H1 (cell line): ENCODE data around the gene IRGC. TPM values are rescaled to one million over a fixed set of nuclear protein-coding genes. Genes with fewer than 3 reads are reported as not detected.

ENCODE experiments used
- CTCF ChIA-PET: fragments of 300-600 bp; sonication (Branson Sonifier 250); formaldehyde crosslinking; loops from one replicate; lab custom pipeline; 2021; ENCODE audit not compliant: partially characterized antibody; lab: Charles Lee
- POLR2A ChIA-PET: fragments of 300-600 bp; sonication (Branson Sonifier 250); formaldehyde crosslinking; loops from one replicate; lab custom pipeline; 2021; ENCODE audit warnings: inconsistent platforms; ENCODE audit not compliant: partially characterized antibody; lab: Charles Lee
- DNase-seq, 2 experiments: peaks; one replicate each; pipeline versions ENCODE4 v3.0.0 to v3.0.0-alpha.2; 2010 to 2022; ENCODE audit warnings: low spot score in 2 of 2, low read depth in 1 of 2, mixed read lengths in 1 of 2
- FAIRE-seq: peaks from 2 replicates; lab custom pipeline; 2011; peaks lifted over from hg19 to GRCh38; lab: Jason Lieb, UNC
- H2AFZ ChIP-seq: 2 replicates; pipeline ENCODE4 v1.8.1; 2012; ENCODE audit warnings: low read length, inconsistent platforms
- H2AK5ac ChIP-seq: 2 replicates; pipeline ENCODE4 v1.6.1; 2013; ENCODE audit warnings: low read depth, low read length
- H2BK120ac ChIP-seq: replicated peaks from 2 replicates; pipeline ENCODE3; 2013; ENCODE audit warnings: low read depth, low read length, inconsistent platforms
- H2BK12ac ChIP-seq: 2 replicates; pipeline ENCODE4 v1.6.1; 2013; ENCODE audit warnings: low read depth, low read length
- H2BK15ac ChIP-seq: 2 replicates; pipeline ENCODE4 v1.6.1; 2013; ENCODE audit warnings: low read length
- H2BK20ac ChIP-seq: 2 replicates; pipeline ENCODE4 v1.6.1; 2013; ENCODE audit warnings: low read length
- H2BK5ac ChIP-seq: 2 replicates; pipeline ENCODE4 v1.6.1; 2013; ENCODE audit warnings: low read depth, low read length
- H3K14ac ChIP-seq: 2 replicates; pipeline ENCODE4 v1.6.1; 2013; ENCODE audit warnings: inconsistent platforms; ENCODE audit not compliant: insufficient read length
- H3K18ac ChIP-seq: 2 replicates; pipeline ENCODE4 v1.6.1; 2013; ENCODE audit warnings: low read length; ENCODE audit errors: extremely low read depth
- H3K23ac ChIP-seq: 2 replicates; pipeline ENCODE4 v1.6.1; 2013; ENCODE audit warnings: inconsistent platforms; ENCODE audit not compliant: insufficient read length
- H3K23me2 ChIP-seq: 2 replicates; pipeline ENCODE4 v1.6.1; 2013; ENCODE audit warnings: low read depth, low read length
- H3K27ac ChIP-seq: 2 replicates; pipeline ENCODE4 v1.6.1; 2011; ENCODE audit warnings: low read depth, low read length, inconsistent platforms
- H3K27me3 ChIP-seq, 4 experiments: replicated peaks in 1 of 4; 1 replicate in 1 of 4; 2 replicates in 3 of 4; pipeline versions ENCODE4 v1.6.1 to v1.8.1; 2011 to 2013; ENCODE audit warnings: low read length in 3 of 4, mild to moderate bottlenecking in 3 of 4, inconsistent platforms in 2 of 4, mixed read lengths in 2 of 4, moderate library complexity in 1 of 4; ENCODE audit not compliant: control insufficient read depth in 3 of 4, insufficient read depth in 3 of 4; ENCODE audit errors: extremely low read depth in 1 of 4
- H3K36me3 ChIP-seq, 4 experiments: 2 replicates each; pipeline versions ENCODE4 v1.6.1 to v1.8.1; 2011 to 2013; ENCODE audit warnings: mild to moderate bottlenecking in 4 of 4, low read length in 3 of 4, moderate library complexity in 2 of 4, control low read depth in 1 of 4, inconsistent platforms in 1 of 4; ENCODE audit not compliant: insufficient read depth in 4 of 4, control insufficient read depth in 2 of 4
- H3K4ac ChIP-seq: replicated peaks from 2 replicates; pipeline ENCODE3; 2013; ENCODE audit warnings: low read length, low read depth, mixed read lengths, inconsistent platforms; ENCODE audit not compliant: insufficient read length
- H3K4me1 ChIP-seq, 4 experiments: replicated peaks in 1 of 4; 1 replicate in 1 of 4; 2 replicates in 3 of 4; pipeline versions ENCODE4 v1.6.1 to v1.8.1; 2011 to 2013; ENCODE audit warnings: low read length in 3 of 4, inconsistent platforms in 2 of 4, mixed read lengths in 1 of 4; ENCODE audit not compliant: insufficient read depth in 4 of 4, control insufficient read depth in 3 of 4
- H3K4me2 ChIP-seq, 2 experiments: 2 replicates each; pipeline versions ENCODE4 v1.6.1 to v1.8.1; 2011 to 2013; ENCODE audit warnings: low read depth in 2 of 2, low read length in 2 of 2, control low read depth in 1 of 2, inconsistent platforms in 1 of 2, mild to moderate bottlenecking in 1 of 2; ENCODE audit not compliant: insufficient read depth in 1 of 2
- H3K4me3 ChIP-seq, 4 experiments: fragments of 200-600, 300-600 bp in 1 of 4; sonication (generic), shearing (Covaris generic), sonication (Bioruptor Twin) in 1 of 4; 2 replicates each; pipeline versions ENCODE4 v1.5.1 to v1.8.1; 2011 to 2016; ENCODE audit warnings: low read length in 4 of 4, low read depth in 3 of 4, control low read depth in 2 of 4, inconsistent platforms in 2 of 4, mild to moderate bottlenecking in 2 of 4, mixed read lengths in 1 of 4, moderate library complexity in 1 of 4; ENCODE audit not compliant: insufficient read depth in 2 of 4; ENCODE audit errors: extremely low read depth in 1 of 4
- H3K56ac ChIP-seq: replicated peaks from 2 replicates; pipeline ENCODE3; 2013; ENCODE audit warnings: low read depth, mild to moderate bottlenecking, mixed read lengths, low read length, inconsistent platforms; ENCODE audit not compliant: insufficient read length
- H3K79me1 ChIP-seq: 2 replicates; pipeline ENCODE4 v1.6.1; 2013; ENCODE audit warnings: low read depth, low read length, control low read depth
- H3K79me2 ChIP-seq, 2 experiments: 2 replicates each; pipeline versions ENCODE4 v1.6.1 to v1.8.1; 2012 to 2013; ENCODE audit warnings: low read length in 2 of 2, mild to moderate bottlenecking in 2 of 2, inconsistent platforms in 1 of 2; ENCODE audit not compliant: insufficient read depth in 2 of 2, control insufficient read depth in 1 of 2
- H3K9ac ChIP-seq, 4 experiments: replicated peaks in 1 of 4; 1 replicate in 1 of 4; 2 replicates in 3 of 4; pipeline versions ENCODE4 v1.6.1 to v1.8.1; 2011 to 2013; ENCODE audit warnings: low read depth in 3 of 4, low read length in 3 of 4, control low read depth in 2 of 4, mild to moderate bottlenecking in 2 of 4, moderate library complexity in 2 of 4, inconsistent platforms in 1 of 4; ENCODE audit errors: extremely low read depth in 1 of 4
- H3K9me3 ChIP-seq, 2 experiments: 2 replicates each; pipeline versions ENCODE4 v1.6.1 to v1.8.1; 2012 to 2013; ENCODE audit warnings: mild to moderate bottlenecking in 2 of 2, moderate library complexity in 2 of 2, control low read depth in 1 of 2, inconsistent platforms in 1 of 2, low read depth in 1 of 2, low read length in 1 of 2, mixed read lengths in 1 of 2; ENCODE audit not compliant: insufficient read depth in 2 of 2
- H4K20me1 ChIP-seq, 2 experiments: replicated peaks in 1 of 2; 2 replicates each; pipeline versions ENCODE3 to v1.8.1; 2011 to 2013; ENCODE audit warnings: inconsistent platforms in 2 of 2, low read length in 2 of 2, mild to moderate bottlenecking in 1 of 2; ENCODE audit not compliant: insufficient read depth in 2 of 2, control insufficient read depth in 1 of 2
- H4K5ac ChIP-seq: 2 replicates; pipeline ENCODE4 v1.6.1; 2013; ENCODE audit warnings: low read length, low read depth, mixed read lengths, inconsistent platforms; ENCODE audit not compliant: insufficient read length
- H4K8ac ChIP-seq: 2 replicates; pipeline ENCODE4 v1.8.0; 2013; ENCODE audit warnings: mild to moderate bottlenecking, moderate library complexity, low read length, inconsistent platforms; ENCODE audit not compliant: insufficient read depth; ENCODE audit errors: extremely low read depth
- H4K91ac ChIP-seq: replicated peaks from 2 replicates; pipeline ENCODE3; 2013; ENCODE audit warnings: low read length, mixed read lengths, inconsistent platforms; ENCODE audit not compliant: insufficient read length
- CTCF ChIP-seq, 3 experiments: IDR thresholded peaks; 1 replicate in 2 of 3; 2 replicates in 1 of 3; pipeline versions ENCODE4 v1.5.1 to v1.6.1; 2011; ENCODE audit warnings: low read length in 3 of 3, mild to moderate bottlenecking in 3 of 3, inconsistent platforms in 2 of 3, low read depth in 1 of 3, moderate library complexity in 1 of 3; ENCODE audit not compliant: insufficient read depth in 1 of 3; ENCODE audit errors: control extremely low read depth in 1 of 3
- JUN ChIP-seq: IDR thresholded peaks from 2 replicates; pipeline ENCODE4 v1.6.1; 2011; ENCODE audit warnings: low read depth, mild to moderate bottlenecking, improper control_type of control experiment, low read length
- KDM5A ChIP-seq: fragments of 200-600 bp; IDR thresholded peaks from 2 replicates; pipeline ENCODE4 v1.7.1; 2012; ENCODE audit warnings: mild to moderate bottlenecking, low read length, inconsistent platforms, mixed read lengths
- WGBS, 2 experiments: shearing (Covaris generic) in 1 of 2; methylation state at CpG; one replicate each; pipeline versions ENCODE4 v1.1.6 to v1.1.7; 2013 to 2015; ENCODE audit warnings: low lambda C conversion rate in 2 of 2, mixed read lengths in 2 of 2, inconsistent platforms in 1 of 2, low coverage in 1 of 2, missing lambda C conversion rate in 1 of 2; ENCODE audit not compliant: insufficient replicate concordance in 2 of 2, insufficient coverage in 1 of 2, insufficient read length in 1 of 2; ENCODE audit errors: extremely low coverage in 1 of 2, missing lambda C conversion rate in 1 of 2; 5-methylcytosine and 5-hydroxymethylcytosine counted together
- polyA plus RNA-seq, 7 experiments: library from polyadenylated mRNA; depleted of rRNA in 3 of 7; stranded (reverse) in 5 of 7; unstranded in 2 of 7; fragments of >200 nt in 5 of 7; fragments of 200-250 nt in 2 of 7; gene quantifications; 1 replicate in 5 of 7; 2 replicates in 1 of 7; 4 replicates in 1 of 7; pipeline versions ENCODE4 v1.2.1 to v1.2.3, GENCODE V29; 2011 to 2013; ENCODE audit warnings: missing spikeins in 2 of 7, mixed read lengths in 2 of 7
- total RNA-seq: library from RNA; stranded (reverse); fragmentation: NEBNext Ultra II Directional; extraction: Animal tissue kit (Norgen Biotek cat#: 25700); gene quantifications from 2 replicates; pipeline ENCODE4 v1.2.1, GENCODE V29; 2021

IRGC gene
- total and polyA plus RNA-seq, 2 of the 8 experiments (the other 6 are each of a cell fraction or from before 2014, with no cell fraction given): not detected

- Histone ChIP-seq H3K79me2 (no peaks in the 10 kb centered on the region), H3K4me3 (no peak overlapping the region), H2BK15ac (no peak overlapping the region), H4K20me1 (no peaks in the 10 kb centered on the region), H3K18ac (no peak overlapping the region), H3K56ac (no peak overlapping the region), H3K23ac (no peak overlapping the region), H4K5ac (no peak overlapping the region), H2BK120ac (no peak overlapping the region), H3K27ac (no peak overlapping the region), H3K27me3 (no peaks in the 10 kb centered on the region), H2BK20ac (no peak overlapping the region), H4K8ac (no peak overlapping the region), H2AK5ac (no peak overlapping the region), H3K14ac (no peak overlapping the region), H3K36me3 (no peaks in the 10 kb centered on the region), H2BK12ac (no peak overlapping the region), H2BK5ac (no peak overlapping the region), H3K9me3 (no peaks in the 10 kb centered on the region), H3K4ac (no peak overlapping the region), H2AFZ (no peak overlapping the region), H4K91ac (no peak overlapping the region), H3K23me2 (peaks cover 4% of the 10 kb centered on the region; the same call in 1 of the 2 replicates), H3K4me2 (no peak overlapping the region), H3K9ac (no peak overlapping the region), H3K4me1 (no peaks in the 10 kb centered on the region; a peak in 1 of 7 replicates), H3K79me1 (no peaks in the 10 kb centered on the region; the same call in 1 of the 2 replicates)
- 78% methylated on average over 5 of the region's 5 CpGs; no CpG with 5 or more reads in 1 of the 2 experiments for WGBS, 2 experiments
- POLR2A ChIA-PET: no interaction called here
- CTCF ChIA-PET: interaction anchor here (0.6 to 30.4 kb wide), 8 partner anchors 8 to 647 kb away, joined by 3 to 703 read pairs (median 4); partner anchors contain the start of gene KCNN4
- TF ChIP-seq CTCF (IDR thresholded peaks at IDR 0.05; ENCODE audit: control extremely low read depth in 1 of 3, insufficient read depth in 1 of 3, low read depth in 1 of 3, low read length in 3 of 3): peak; percentile 17 to 51 (median 50); a peak in 3 of 4 replicates
- TF ChIP-seq JUN: no peak
- TF ChIP-seq KDM5A: no peak
- no peak for FAIRE-seq
- DNase-seq: no peak
Observed at GRCh38 chr19:43759515-43759914, 43.6 kb downstream of the IRGC start.
